HG03039 (cell line): ENCODE measurements around the gene SFXN5.
"Not testable (repeated sequence)": the region's sequence is repeated elsewhere in the genome, so short reads cannot be mapped to it uniquely, and the experiment has no call there.

ENCODE experiments used
- ATAC-seq: cut with Tn5 transposase; IDR thresholded peaks from one replicate; pipeline ENCODE4 v1.9.1; 2021; ENCODE audit warnings: mild to moderate bottlenecking, moderate library complexity; ENCODE audit not compliant: unreplicated experiment

The SFXN5 gene

GRCh38 chr2:73078457-73079411 is 7.2 kb upstream of the SFXN5 start:
- no peak for ATAC-seq

- ATAC-seq: no peak
Measured at GRCh38 chr2:73077424-73077795, 5.9 kb upstream of the SFXN5 start.

- no peak for ATAC-seq
Measured at GRCh38 chr2:73076701-73077423, 5.3 kb upstream of the SFXN5 start.

- no peak for ATAC-seq
Measured at GRCh38 chr2:73075477-73076373, 4.2 kb upstream of the SFXN5 start.

- ATAC-seq: no peak
Measured at GRCh38 chr2:73074110-73075069, 2.9 kb upstream of the SFXN5 start.

GRCh38 chr2:73072416-73072815 is 904 bp upstream of the SFXN5 start:
- ATAC-seq: no peak

GRCh38 chr2:73072129-73072395 is 550 bp upstream of the SFXN5 start:
- ATAC-seq: peak; percentile 5

- peak; percentile 18 for ATAC-seq
Measured at GRCh38 chr2:73070643-73071359, 711 bp downstream of the SFXN5 start.

- no peak for ATAC-seq
Measured at GRCh38 chr2:73069855-73070642, 1.5 kb downstream of the SFXN5 start.

- no peak for ATAC-seq
Measured at GRCh38 chr2:73069041-73069854, 2.3 kb downstream of the SFXN5 start.

GRCh38 chr2:73068147-73068546 is 3.4 kb downstream of the SFXN5 start:
- no peak for ATAC-seq

GRCh38 chr2:73067043-73067442 is 4.5 kb downstream of the SFXN5 start:
- no peak for ATAC-seq

- not testable (repeated sequence) for ATAC-seq
Measured at GRCh38 chr2:73065070-73065469, 6.4 kb downstream of the SFXN5 start.

GRCh38 chr2:73063909-73064875 is 7.3 kb downstream of the SFXN5 start:
- no peak for ATAC-seq

GRCh38 chr2:73063472-73063871 is 8.0 kb downstream of the SFXN5 start:
- no peak for ATAC-seq

- no peak for ATAC-seq
Measured at GRCh38 chr2:73059106-73059505, 12.4 kb downstream of the SFXN5 start.

GRCh38 chr2:73054980-73055379 is 16.5 kb downstream of the SFXN5 start:
- no peak for ATAC-seq
